Measurements from ENCODE around the gene SEMA3E.

GRCh38 chr7:83466187-83466923, 182.6 kb downstream of the SEMA3E start:
- TF ChIP-seq, protein P1, sequence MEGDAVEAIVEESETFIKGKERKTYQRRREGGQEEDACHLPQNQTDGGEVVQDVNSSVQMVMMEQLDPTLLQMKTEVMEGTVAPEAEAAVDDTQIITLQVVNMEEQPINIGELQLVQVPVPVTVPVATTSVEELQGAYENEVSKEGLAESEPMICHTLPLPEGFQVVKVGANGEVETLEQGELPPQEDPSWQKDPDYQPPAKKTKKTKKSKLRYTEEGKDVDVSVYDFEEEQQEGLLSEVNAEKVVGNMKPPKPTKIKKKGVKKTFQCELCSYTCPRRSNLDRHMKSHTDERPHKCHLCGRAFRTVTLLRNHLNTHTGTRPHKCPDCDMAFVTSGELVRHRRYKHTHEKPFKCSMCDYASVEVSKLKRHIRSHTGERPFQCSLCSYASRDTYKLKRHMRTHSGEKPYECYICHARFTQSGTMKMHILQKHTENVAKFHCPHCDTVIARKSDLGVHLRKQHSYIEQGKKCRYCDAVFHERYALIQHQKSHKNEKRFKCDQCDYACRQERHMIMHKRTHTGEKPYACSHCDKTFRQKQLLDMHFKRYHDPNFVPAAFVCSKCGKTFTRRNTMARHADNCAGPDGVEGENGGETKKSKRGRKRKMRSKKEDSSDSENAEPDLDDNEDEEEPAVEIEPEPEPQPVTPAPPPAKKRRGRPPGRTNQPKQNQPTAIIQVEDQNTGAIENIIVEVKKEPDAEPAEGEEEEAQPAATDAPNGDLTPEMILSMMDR (IDR thresholded peaks at IDR 0.05), result no peak
- no peak for TF ChIP-seq POLR2A (IDR thresholded peaks at IDR 0.05)
